ENCODE measurements around the gene TRAPPC12.
"Not testable (repeated sequence)": the region's sequence is repeated elsewhere in the genome, so short reads cannot be mapped to it uniquely, and the experiment has no call there.

The TRAPPC12 gene

GRCh38 chr2:3432693-3433338 is 53.3 kb downstream of the TRAPPC12 start:
- DNase-seq (ENCODE audit: low read depth), result no peak

DNA sequence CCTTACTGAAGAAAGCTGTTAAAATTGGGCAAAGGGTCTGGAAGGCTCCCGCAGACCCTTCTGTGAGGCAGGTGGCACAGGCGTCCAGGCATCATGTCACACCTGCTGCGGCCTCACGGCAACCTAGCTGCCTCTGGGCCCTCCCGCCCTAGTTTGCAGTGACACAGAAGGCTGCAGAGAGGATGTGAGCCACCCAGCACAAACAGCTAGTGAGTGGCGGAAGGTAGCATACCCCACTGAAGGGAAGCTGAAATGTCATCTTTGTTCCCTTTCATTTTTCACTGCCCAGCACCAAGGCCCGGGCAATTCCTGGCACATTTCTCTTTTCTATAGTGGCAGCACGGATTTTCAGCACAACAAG is 53.8 kb downstream of the TRAPPC12 start:
- no peak for DNase-seq (ENCODE audit: low read depth)

GRCh38 chr2:3433776-3434400 is 54.4 kb downstream of the TRAPPC12 start:
- no peak for DNase-seq (ENCODE audit: low read depth)

GRCh38 chr2:3434654-3435053 is 55.2 kb downstream of the TRAPPC12 start:
- DNase-seq (ENCODE audit: low read depth), result no peak

DNA sequence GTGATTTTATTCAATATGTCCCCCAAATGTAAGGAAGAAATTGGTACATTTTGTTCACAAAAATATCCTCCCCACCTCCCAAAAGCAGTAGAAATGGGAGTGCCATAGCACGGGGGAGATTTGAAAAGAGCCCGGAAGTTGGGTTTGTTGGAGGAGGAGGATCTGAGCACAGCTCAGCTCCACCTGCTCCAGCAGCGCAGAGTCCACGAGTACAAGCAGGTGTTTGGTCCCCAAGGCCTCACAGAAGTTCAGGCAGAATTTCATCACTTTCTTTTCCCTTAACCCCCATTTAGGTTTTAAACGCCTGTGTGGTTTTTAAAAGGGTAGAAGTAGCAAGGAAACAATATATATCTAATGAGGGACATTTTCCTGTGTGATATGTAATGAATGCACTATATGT is 56.0 kb downstream of the TRAPPC12 start:
- no peak for DNase-seq (ENCODE audit: low read depth)

DNA sequence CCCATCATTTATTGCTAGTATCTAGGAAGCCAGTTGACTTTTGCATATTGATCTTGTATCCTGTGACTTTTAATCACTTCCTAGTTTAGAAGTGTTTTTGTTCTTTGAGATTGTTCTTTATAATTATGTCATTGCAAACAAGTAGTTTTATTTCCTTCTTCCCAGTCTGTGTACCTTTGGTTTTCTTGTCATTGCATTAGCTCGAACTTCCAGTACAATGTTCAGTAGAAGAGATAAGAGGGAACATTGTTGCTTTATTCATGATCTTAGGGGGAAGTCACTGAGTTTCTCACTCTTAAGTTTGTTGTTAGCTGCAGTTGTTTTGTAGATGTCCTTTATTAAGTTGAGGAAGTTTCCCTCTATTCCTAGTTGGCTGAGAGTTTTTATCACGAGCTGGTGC is 61.0 kb downstream of the TRAPPC12 start:
- no peak for DNase-seq (ENCODE audit: low read depth)

DNA sequence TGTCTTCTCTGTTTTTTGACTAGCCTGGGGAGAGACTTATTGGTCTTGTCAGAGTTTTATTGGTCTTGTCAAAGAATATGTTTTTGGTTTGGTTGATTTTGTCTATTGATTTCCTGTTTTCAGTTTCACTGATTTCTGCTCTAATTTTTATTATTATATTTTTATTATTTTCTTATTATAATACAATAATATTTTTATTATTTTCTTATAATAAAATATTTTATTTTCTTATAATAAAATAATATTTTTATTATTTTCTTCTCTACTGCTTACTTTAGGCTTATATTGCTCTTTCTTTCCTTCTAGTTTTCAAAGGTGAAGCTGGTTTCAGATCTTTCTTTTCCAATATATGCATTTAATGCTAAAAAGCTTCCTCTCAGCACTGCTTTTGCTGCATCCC is 62.0 kb downstream of the TRAPPC12 start:
- no peak for DNase-seq (ENCODE audit: low read depth)

DNA sequence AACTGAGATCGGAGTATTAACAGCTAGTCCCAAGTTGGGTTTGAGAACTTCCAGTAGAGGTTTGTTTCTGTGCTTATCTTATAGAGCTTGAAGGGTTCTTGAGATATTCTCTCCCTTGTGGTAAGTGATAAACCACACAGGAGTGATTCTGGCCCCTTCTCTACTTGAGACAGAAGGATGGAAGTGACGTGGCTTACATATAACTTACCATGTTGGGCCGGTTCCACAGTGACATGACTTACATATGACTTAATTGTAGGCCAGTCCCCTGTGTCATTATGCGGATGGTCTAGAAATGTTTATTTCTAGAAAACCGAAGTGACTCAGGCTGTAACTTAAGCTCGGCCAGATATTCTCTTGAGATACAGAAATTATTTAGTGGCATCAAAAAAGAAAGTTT is 62.7 kb downstream of the TRAPPC12 start:
- no peak for DNase-seq (ENCODE audit: low read depth)

GRCh38 chr2:3443083-3443482 is 63.6 kb downstream of the TRAPPC12 start:
- DNase-seq (ENCODE audit: low read depth), result no peak

DNA sequence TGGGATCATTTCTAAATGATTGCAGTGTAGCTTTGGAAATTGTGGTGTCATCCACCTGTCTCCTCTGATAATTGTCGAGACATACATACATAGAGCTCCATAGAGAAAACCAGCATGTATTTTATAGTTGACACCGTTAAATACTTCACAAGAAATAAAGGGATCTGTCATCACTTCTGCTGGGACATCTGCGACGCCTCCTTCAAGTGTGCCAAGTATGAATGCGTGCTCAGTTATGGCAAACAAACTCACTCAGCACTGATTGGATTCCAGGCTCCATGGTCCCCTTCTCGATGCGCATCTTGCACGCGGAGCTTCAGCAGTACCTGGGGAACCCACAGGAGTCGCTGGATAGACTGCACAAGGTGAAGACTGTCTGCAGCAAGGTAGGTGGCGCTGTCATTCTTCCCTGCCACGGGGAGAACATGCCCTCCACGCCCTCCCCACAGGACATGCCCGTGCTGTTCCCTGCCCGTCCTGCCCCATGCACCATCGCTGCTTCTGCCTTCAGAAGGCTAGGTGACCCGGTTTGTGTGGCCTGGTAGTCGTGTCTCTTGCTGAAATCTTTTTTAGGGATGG is 64.1 kb downstream of the TRAPPC12 start:
- DNase-seq (ENCODE audit: low read depth), result no peak

- no peak for DNase-seq (ENCODE audit: low read depth)
These were observed 66.4 kb downstream of the TRAPPC12 start for GRCh38 chr2:3445891-3446290.

DNA sequence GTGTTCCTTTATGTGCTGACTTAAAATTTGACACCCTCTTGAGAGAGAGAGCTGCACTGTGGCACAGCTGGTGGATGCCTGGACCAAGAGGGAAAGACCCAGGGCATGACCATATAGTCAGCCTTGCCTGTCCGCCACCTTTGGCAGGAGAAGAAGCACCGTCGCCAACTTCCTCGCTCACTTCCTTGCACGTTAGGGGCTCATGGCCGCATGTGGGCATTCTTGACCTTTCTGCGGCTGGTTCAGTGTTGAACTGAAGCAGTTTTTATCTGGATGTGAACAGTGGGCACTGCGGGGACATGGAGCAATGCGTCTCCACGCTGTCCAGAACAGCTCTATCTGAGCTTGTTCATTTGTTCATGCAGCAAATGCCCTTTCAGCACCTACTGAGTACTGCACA is 66.9 kb downstream of the TRAPPC12 start:
- DNase-seq (ENCODE audit: low read depth), result no peak

GRCh38 chr2:3447186-3447585 is 67.7 kb downstream of the TRAPPC12 start:
- DNase-seq (ENCODE audit: low read depth), result not testable (repeated sequence)

- DNase-seq (ENCODE audit: low read depth), result no peak
These were observed 68.4 kb downstream of the TRAPPC12 start for GRCh38 chr2:3447789-3448317.

DNA sequence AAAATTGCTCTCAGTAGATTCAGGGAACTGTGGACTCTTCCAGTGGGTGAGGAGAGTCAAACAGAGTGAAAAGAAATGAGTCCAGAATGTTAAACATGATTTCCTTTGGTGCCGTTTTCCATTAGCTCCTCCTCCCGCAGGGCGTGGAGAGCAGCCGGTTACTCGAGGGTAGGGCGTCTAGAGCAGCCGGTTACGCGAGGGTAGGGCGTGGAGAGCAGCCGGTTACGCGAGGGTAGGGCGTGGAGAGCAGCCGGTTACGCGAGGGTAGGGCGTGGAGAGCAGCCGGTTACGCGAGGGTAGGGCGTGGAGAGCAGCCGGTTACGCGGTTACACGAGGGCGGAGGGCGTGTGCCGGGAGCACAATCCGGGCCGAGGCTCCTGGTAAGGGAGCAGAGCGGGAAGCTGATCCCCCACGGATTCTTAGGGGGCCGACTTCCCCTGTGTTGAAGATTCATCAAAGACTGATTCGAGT is 69.0 kb downstream of the TRAPPC12 start:
- not testable (repeated sequence) for DNase-seq (ENCODE audit: low read depth)

GRCh38 chr2:3449086-3449485 is 69.6 kb downstream of the TRAPPC12 start:
- no peak for DNase-seq (ENCODE audit: low read depth)

DNA sequence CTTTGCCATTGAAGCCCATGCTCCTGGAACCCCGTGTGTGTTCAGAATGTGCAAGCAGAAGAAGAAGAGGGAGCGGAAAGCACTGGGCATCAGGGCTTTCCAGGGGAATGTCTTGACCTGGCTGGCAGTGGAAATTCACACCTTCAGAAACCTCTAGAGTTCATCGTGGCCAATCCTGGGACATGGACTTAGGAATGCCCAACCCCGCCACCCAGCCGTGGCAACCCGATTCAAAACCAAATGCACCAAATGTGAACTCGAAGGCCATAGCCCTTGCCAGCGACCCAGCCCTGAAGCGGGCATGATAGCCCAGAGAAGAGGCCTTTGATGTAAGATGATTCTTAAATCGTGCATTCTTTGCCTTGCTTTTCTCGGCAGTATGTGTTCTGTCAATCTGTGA is 70.4 kb downstream of the TRAPPC12 start:
- no peak for DNase-seq (ENCODE audit: low read depth)

- DNase-seq (ENCODE audit: low read depth), result no peak
These were observed 71.0 kb downstream of the TRAPPC12 start for GRCh38 chr2:3450385-3451010.

DNA sequence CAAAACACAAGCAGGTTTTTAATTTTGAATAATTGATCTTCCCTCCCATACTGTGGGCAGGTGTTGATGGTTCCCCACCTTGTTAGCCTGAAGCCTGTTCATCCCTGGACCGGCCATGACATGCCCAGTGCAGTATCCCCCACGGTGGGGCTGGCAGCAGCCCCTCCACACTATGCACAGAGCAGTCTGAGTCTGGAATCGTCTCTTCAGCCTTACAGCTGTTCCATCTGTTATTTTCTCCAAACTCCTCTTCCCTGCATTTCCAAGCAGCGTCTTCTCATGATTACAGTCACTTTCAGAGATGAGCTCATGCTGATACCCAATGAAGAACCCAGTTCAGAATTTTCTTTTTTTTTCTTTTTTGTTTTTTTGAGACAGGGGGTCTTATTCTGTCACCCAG is 71.7 kb downstream of the TRAPPC12 start:
- DNase-seq (ENCODE audit: low read depth), result no peak

- DNase-seq (ENCODE audit: low read depth), result no peak
These were observed 72.6 kb downstream of the TRAPPC12 start for GRCh38 chr2:3451926-3452671.

- no peak for DNase-seq (ENCODE audit: low read depth)
These were observed 73.9 kb downstream of the TRAPPC12 start for GRCh38 chr2:3453190-3453999.

All from activated T-cell treated with anti-CD3 and anti-CD28 coated beads for 24 hours (primary cell).